ENCODE data around the gene MXD3. TPM values are rescaled to one million over a fixed set of nuclear protein-coding genes. Genes with fewer than 3 reads are reported as not detected.
"Not testable (repeated sequence)": the region's sequence is repeated elsewhere in the genome, so short reads cannot be mapped to it uniquely, and the experiment has no call there.

The MXD3 gene
- total and polyA plus RNA-seq, 4 donors = 7.4 to 29.0 (median 12.9) TPM

DNA sequence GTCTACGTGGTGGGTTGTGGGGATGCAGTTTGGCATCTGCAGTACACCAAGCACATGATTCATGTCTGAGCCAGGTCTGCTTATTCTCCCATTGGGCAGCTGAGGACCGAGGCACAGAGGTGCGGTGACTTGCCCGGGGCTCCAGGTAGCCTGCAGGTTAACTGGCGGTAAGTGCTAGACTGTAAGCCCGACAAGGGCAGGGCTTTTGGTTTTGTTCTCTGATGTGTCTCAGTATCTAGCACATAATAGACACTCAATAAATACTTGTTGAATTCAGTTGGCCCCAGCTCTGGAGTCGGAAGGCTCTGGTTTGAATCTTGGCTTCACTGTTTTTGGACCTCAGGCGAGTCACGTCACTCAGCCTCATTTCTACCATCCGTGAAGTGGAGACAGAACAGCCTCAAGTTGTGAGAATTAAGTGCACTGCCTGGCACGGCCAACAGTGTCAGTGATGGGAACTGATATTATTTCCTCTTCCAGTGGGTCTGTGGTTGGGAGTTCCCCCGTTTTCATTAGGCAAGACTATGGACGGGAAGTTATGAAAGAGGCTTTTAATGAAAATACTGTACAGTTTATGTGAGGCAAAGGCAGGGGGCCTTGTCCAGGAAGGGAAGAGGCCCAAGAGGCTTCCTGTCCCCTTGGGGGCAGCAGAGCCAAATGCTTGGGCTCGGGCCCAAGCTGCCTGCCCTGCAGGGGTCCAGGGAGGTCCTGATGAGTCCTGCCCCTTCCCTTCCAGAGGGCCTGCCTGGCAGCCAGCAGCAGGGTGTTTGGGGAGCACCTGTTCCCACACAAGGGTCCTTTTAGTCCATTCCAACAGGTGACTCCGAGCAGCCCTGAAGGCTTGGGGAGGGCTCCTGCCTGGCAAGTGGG lies 4.8 kb downstream of the MXD3 start:
- Histone ChIP-seq H3K27ac (ENCODE audit: low read depth in 1 of 2, low read length in 1 of 2) (peak overlapping the region in 1 of 2 donors; percentile 80), H3K36me3 (ENCODE audit: control insufficient read depth in 4 of 4, insufficient read depth in 4 of 4, low read length in 4 of 4) (peaks cover 0 to 18% (median 11%) of the 10 kb centered on the region in 4 donors), H3K4me3 (no peak overlapping the region), H3K4me1 (ENCODE audit: control insufficient read depth in 5 of 5, insufficient read depth in 5 of 5, low read length in 5 of 5) (peaks cover 0 to 43% (median 17%) of the 10 kb centered on the region in 5 donors), H3K9me3 (ENCODE audit: control insufficient read depth in 4 of 4, insufficient read depth in 3 of 4, low read length in 3 of 4) (no peaks in the 10 kb centered on the region), H3K27me3 (ENCODE audit: control insufficient read depth in 3 of 3, insufficient read depth in 3 of 3, low read length in 2 of 3) (no peaks in the 10 kb centered on the region), H3K9ac (ENCODE audit: insufficient read depth in 1 of 2, low read length in 2 of 2) (no peak overlapping the region)
- DNase-seq = no peak
- 54 to 66% methylated on average over 15 of the region's 15 CpGs for WGBS, 2 donors
- TF ChIP-seq CTCF (IDR thresholded peaks at IDR 0.05; ENCODE audit: control extremely low read depth, extremely low read depth) = no peak
- ATAC-seq (ENCODE audit: insufficient read depth, low FRiP score) = no peak

DNA sequence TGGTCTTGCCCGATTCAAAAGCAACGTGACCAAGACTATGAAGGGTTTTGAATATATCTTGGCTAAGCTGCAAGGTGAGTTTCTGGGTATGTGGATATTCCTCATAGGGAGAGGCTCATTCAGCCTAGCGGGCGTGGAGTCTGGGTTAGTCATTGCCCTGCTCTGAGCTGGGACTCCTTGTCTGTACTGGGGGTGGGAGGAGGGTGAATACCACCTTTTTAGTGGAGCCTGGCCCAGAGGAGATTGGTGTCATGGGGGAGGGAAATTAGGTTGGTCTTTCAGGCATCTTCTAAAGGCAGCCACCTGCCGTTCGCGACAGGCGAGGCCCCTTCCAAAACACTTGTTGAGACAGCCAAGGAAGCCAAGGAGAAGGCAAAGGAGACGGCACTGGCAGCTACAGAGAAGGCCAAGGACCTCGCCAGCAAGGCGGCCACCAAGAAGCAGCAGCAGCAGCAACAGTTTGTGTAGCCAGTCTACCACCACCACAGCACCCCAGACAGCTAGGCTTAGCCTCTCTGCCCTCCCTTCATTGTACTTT lies 5.5 kb downstream of the MXD3 start:
- not testable (repeated sequence) for ATAC-seq (ENCODE audit: insufficient read depth, low FRiP score); DNase-seq; H3K4me3 ChIP-seq; H3K9ac ChIP-seq (ENCODE audit: insufficient read depth in 1 of 2, low read length in 2 of 2); H3K27me3 ChIP-seq (ENCODE audit: control insufficient read depth in 3 of 3, insufficient read depth in 3 of 3, low read length in 2 of 3); H3K9me3 ChIP-seq (ENCODE audit: control insufficient read depth in 4 of 4, insufficient read depth in 3 of 4, low read length in 3 of 4)
- Histone ChIP-seq H3K27ac (ENCODE audit: low read depth in 1 of 2, low read length in 1 of 2) (peak overlapping the region in 1 of 2 donors; percentile 52), H3K36me3 (ENCODE audit: control insufficient read depth in 4 of 4, insufficient read depth in 4 of 4, low read length in 4 of 4) (peaks cover 0 to 18% (median 13%) of the 10 kb centered on the region in 4 donors), H3K4me1 (ENCODE audit: control insufficient read depth in 5 of 5, insufficient read depth in 5 of 5, low read length in 5 of 5) (peaks cover 0 to 51% (median 23%) of the 10 kb centered on the region in 5 donors)
- WGBS, 2 donors = 85 to 87% methylated on average over 11 of the region's 11 CpGs

DNA sequence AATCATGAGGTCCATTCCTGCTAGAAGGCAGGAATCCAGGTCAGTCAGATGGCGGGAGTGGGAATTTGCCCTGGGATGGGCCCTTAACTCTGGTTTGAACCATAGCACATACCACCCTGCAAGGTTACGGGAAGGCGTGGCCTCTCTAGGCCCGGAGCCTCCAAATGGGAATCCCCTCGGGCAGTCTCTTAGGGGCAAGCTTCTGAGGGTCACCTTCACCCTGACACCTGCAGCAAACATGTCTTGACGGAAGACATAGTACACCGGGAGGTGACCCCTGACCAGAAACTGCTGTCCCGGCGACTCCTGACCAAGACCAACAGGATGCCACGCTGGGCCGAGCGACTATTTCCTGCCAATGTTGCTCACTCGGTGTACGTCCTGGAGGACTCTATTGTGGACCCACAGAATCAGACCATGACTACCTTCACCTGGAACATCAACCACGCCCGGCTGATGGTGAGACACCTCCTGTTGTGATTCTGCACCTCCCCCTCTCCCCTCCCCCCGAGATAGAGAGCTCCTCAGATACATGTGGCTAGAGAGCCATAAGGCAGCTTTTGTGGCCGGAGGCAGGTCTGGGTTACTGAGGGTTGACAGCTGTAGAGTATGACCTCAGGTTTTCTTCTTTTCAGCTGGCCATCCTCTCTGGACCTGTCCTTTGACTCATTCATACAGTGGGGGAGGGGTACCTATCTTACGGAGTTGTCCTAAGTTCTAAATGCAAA lies 7.1 kb downstream of the MXD3 start:
- no peaks in the 10 kb centered on the region for H3K27me3 ChIP-seq (ENCODE audit: control insufficient read depth in 3 of 3, insufficient read depth in 3 of 3, low read length in 2 of 3)
- H3K9ac ChIP-seq (ENCODE audit: insufficient read depth in 1 of 2, low read length in 2 of 2) = peak overlapping the region; percentile 26 to 43
- peak overlapping the region; percentile 85 to 86 for H3K27ac ChIP-seq (ENCODE audit: low read depth in 1 of 2, low read length in 1 of 2)
- no peak for TF ChIP-seq CTCF (IDR thresholded peaks at IDR 0.05; ENCODE audit: control extremely low read depth, extremely low read depth)
- no peak for ATAC-seq (ENCODE audit: insufficient read depth, low FRiP score)
- H3K9me3 ChIP-seq (ENCODE audit: control insufficient read depth in 4 of 4, insufficient read depth in 3 of 4, low read length in 3 of 4) = no peaks in the 10 kb centered on the region
- DNase-seq = no peak
- H3K36me3 ChIP-seq (ENCODE audit: control insufficient read depth in 4 of 4, insufficient read depth in 4 of 4, low read length in 4 of 4) = peaks cover 0 to 19% (median 14%) of the 10 kb centered on the region in 4 donors
- 29 to 37% methylated on average over 17 to 19 of the region's 19 CpGs for WGBS, 2 donors
- peak overlapping the region; percentile 82 for H3K4me3 ChIP-seq
- H3K4me1 ChIP-seq (ENCODE audit: control insufficient read depth in 5 of 5, insufficient read depth in 5 of 5, low read length in 5 of 5) = peaks cover 0 to 45% (median 15%) of the 10 kb centered on the region in 5 donors
